ENCODE results near the gene ABLIM2. TPM values are rescaled to one million over a fixed set of nuclear protein-coding genes. Genes with fewer than 3 reads are reported as not detected.

Gene ABLIM2
- total and polyA plus RNA-seq, 7 experiments from 2014 or later, result 0.22 to 5.8 (median 3.1) TPM

DNA sequence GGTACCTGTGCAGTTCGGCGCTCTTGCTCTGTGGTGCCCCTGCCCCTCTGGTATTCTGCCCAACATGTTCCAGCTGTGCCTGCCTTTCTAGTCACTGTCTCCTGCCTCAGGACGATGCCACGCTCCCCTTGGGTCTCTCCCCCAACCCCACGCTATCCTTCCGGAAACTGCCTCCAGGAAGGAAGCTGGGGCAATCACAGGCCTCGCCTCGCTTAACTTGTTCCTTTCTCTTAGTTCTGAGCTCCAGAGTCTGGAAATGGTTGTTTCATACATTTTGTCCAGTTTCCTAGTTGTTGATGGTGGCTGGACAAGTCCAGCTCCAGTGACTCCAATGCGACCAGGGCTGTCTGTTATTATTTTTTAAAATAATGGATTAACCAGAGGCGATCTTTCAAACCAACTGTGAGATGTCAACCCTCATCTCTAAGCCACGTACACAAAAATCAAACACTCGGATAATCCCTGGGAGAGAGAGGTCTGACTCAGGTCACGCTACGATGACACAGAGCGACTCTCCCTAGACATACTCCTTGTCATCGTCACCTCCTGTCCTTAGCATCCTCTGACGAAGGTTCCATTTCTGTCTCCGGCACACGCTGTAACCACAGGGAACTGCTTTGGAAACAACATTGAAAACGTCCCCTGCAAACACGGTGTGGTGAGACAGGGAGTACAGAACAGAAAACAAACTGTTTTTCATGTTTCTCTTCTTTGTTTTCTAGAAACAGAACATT is 62.5 kb downstream of the ABLIM2 start:
- Mint-ChIP-seq H3K9me3 (peaks cover 7 to 29% (median 16%) of the 10 kb centered on the region in 11 donors), H3K4me1 (no peaks in the 10 kb centered on the region), H3K27me3 (peaks cover 0 to 4% (median 0%) of the 10 kb centered on the region in 5 donors), H3K36me3 (peaks cover 0 to 17% (median 13%) of the 10 kb centered on the region in 5 donors), H3K27ac (no peak overlapping the region), H3K4me3 (no peak overlapping the region)
- ATAC-seq (no peak), DNase-seq (no peak)
- CTCF ChIA-PET, result no interaction called here
- Histone ChIP-seq H3K9me3 (ENCODE audit: control insufficient read depth in 2 of 3, low read length in 3 of 3) (peaks cover 0 to 6% (median 0%) of the 10 kb centered on the region in 3 experiments), H3K4me3 (ENCODE audit: low read length) (no peak overlapping the region), H3K36me3 (ENCODE audit: control insufficient read depth in 2 of 3, insufficient read depth in 3 of 3, low read length in 3 of 3) (no peaks in the 10 kb centered on the region), H3K27me3 (ENCODE audit: control insufficient read depth in 2 of 2, insufficient read depth in 2 of 2, low read length in 2 of 2) (no peaks in the 10 kb centered on the region), H3K4me1 (ENCODE audit: control insufficient read depth in 2 of 2, insufficient read depth in 2 of 2, low read length in 2 of 2) (no peaks in the 10 kb centered on the region), H3K27ac (ENCODE audit: low read depth, low read length) (no peak overlapping the region)
- POLR2A ChIA-PET, result no interaction called here
- intact Hi-C loops (cut with micrococcal nuclease), result no loop called here

DNA sequence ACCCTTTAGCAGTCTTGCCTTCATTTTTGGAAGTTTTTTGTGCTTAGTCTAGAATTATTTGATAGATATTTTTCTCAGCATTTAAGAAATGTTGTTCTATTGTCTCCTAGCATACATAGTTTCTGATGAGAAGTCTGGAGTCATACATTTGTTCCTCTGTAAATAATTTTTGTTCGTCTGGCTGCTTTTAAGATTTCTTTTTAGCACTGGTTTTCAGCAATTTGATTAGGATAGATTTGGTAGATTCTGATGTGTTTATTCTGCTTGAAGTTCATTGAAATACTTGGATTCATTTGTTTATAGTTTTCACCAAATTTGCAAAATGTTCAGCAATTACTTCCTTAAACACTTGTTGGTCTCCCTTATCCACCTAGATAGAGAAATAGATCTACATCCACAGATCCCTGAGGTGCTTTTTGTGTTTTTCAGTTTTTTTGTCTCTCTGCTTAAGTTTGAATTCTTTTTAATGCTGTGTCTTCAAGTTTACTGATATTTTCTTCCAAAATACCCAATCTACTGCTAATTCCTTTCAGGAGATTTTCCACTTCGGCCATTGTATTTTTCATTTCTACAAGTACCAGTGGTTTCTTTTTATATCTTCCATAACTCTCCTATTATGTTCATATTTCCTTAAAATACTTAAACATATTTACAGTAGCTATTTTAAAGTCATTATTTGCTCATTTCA is 64.9 kb downstream of the ABLIM2 start:
- H3K4me1 ChIP-seq (ENCODE audit: control insufficient read depth in 2 of 2, insufficient read depth in 2 of 2, low read length in 2 of 2), result no peaks in the 10 kb centered on the region
- CTCF ChIA-PET, result no interaction called here
- H3K4me1 Mint-ChIP-seq, result no peaks in the 10 kb centered on the region
- no peak overlapping the region for H3K27ac ChIP-seq (ENCODE audit: low read depth, low read length)
- H3K4me3 Mint-ChIP-seq, result no peak overlapping the region
- H3K9me3 Mint-ChIP-seq, result peaks cover 7 to 29% (median 16%) of the 10 kb centered on the region in 11 donors
- H3K36me3 Mint-ChIP-seq, result peaks cover 0 to 14% (median 13%) of the 10 kb centered on the region in 5 donors
- no peak overlapping the region for H3K4me3 ChIP-seq (ENCODE audit: low read length)
- no peak for DNase-seq
- ATAC-seq, result no peak
- H3K36me3 ChIP-seq (ENCODE audit: control insufficient read depth in 2 of 3, insufficient read depth in 3 of 3, low read length in 3 of 3), result no peaks in the 10 kb centered on the region
- intact Hi-C loops (cut with micrococcal nuclease), result no loop called here
- H3K27ac Mint-ChIP-seq, result no peak overlapping the region
- H3K27me3 ChIP-seq (ENCODE audit: control insufficient read depth in 2 of 2, insufficient read depth in 2 of 2, low read length in 2 of 2), result no peaks in the 10 kb centered on the region
- POLR2A ChIA-PET, result no interaction called here
- peaks cover 0 to 4% (median 0%) of the 10 kb centered on the region in 5 donors for H3K27me3 Mint-ChIP-seq
- peaks cover 0 to 6% (median 0%) of the 10 kb centered on the region in 3 experiments for H3K9me3 ChIP-seq (ENCODE audit: control insufficient read depth in 2 of 3, low read length in 3 of 3)

DNA sequence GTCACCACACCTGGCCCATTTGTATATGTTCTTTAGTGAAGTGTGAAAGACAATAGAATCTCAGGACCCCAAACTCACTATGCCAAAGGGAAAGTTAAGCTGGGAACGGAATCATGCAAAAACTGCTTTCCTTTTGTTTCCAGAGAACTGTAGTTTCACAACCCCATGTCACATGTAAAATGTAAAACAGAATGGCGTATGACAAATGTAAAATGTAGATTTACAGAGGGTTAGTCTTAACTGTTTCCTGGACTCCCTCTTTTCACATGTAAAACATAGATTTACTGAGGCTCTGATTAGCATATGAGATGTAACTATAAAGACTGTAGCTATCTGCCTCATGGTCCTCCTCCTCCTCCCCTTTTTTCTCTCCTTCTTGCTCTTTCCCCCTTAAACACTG is 66.3 kb downstream of the ABLIM2 start:
- Mint-ChIP-seq H3K27ac (no peak overlapping the region), H3K4me3 (no peak overlapping the region), H3K9me3 (peaks cover 7 to 29% (median 16%) of the 10 kb centered on the region in 11 donors), H3K27me3 (peaks cover 0 to 4% (median 0%) of the 10 kb centered on the region in 5 donors), H3K36me3 (peaks cover 0 to 14% (median 13%) of the 10 kb centered on the region in 5 donors), H3K4me1 (no peaks in the 10 kb centered on the region)
- Histone ChIP-seq H3K4me3 (ENCODE audit: low read length) (no peak overlapping the region), H3K27me3 (ENCODE audit: control insufficient read depth in 2 of 2, insufficient read depth in 2 of 2, low read length in 2 of 2) (no peaks in the 10 kb centered on the region), H3K36me3 (ENCODE audit: control insufficient read depth in 2 of 3, insufficient read depth in 3 of 3, low read length in 3 of 3) (no peaks in the 10 kb centered on the region), H3K27ac (ENCODE audit: low read depth, low read length) (no peak overlapping the region), H3K9me3 (ENCODE audit: control insufficient read depth in 2 of 3, low read length in 3 of 3) (peaks cover 0 to 6% (median 0%) of the 10 kb centered on the region in 3 experiments), H3K4me1 (ENCODE audit: control insufficient read depth in 2 of 2, insufficient read depth in 2 of 2, low read length in 2 of 2) (no peaks in the 10 kb centered on the region)
- ATAC-seq (no peak), DNase-seq (no peak)
- ChIA-PET CTCF (no interaction called here), POLR2A (no interaction called here)
- intact Hi-C loops (cut with micrococcal nuclease), result no loop called here

DNA sequence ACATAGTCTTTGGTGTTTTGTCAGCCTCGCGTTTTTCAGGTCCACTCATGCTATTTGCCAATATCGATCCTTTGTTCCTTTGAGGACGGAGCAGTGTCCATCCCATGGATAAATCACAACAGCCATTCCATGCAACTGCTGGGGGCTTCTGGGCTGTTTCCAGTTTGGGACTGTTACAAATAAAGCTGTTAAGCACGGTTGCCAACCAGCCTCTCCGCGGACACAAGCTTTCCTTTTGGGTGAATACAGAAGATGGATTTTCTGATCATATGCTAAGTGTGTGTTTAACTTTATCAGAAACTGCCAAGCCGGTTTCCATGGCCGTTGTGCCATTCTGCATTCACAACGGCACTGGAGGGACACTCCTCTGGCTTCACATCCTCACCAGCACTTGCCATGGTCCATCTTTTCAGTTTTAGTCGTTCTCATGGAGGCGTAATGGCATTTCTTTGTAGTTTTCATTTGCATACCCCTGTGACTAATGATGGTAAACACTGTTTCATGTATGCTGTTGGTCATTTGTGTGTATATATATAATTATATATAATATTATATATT is 67.8 kb downstream of the ABLIM2 start:
- Mint-ChIP-seq H3K36me3 (peaks cover 0 to 11% (median 10%) of the 10 kb centered on the region in 5 donors), H3K4me3 (no peak overlapping the region), H3K9me3 (peaks cover 7 to 25% (median 14%) of the 10 kb centered on the region in 11 donors), H3K4me1 (no peaks in the 10 kb centered on the region), H3K27me3 (peaks cover 0 to 4% (median 0%) of the 10 kb centered on the region in 5 donors), H3K27ac (peak overlapping the region in 1 of 9 donors; percentile 22)
- ATAC-seq (no peak), DNase-seq (peak in 3 of 9 donors; percentile 3 to 23 (median 8))
- CTCF ChIA-PET, result no interaction called here
- Histone ChIP-seq H3K9me3 (ENCODE audit: control insufficient read depth in 2 of 3, low read length in 3 of 3) (peaks cover 0 to 6% (median 0%) of the 10 kb centered on the region in 3 experiments), H3K27ac (ENCODE audit: low read depth, low read length) (no peak overlapping the region), H3K4me1 (ENCODE audit: control insufficient read depth in 2 of 2, insufficient read depth in 2 of 2, low read length in 2 of 2) (no peaks in the 10 kb centered on the region), H3K36me3 (ENCODE audit: control insufficient read depth in 2 of 3, insufficient read depth in 3 of 3, low read length in 3 of 3) (no peaks in the 10 kb centered on the region), H3K27me3 (ENCODE audit: control insufficient read depth in 2 of 2, insufficient read depth in 2 of 2, low read length in 2 of 2) (no peaks in the 10 kb centered on the region), H3K4me3 (ENCODE audit: low read length) (no peak overlapping the region)
- POLR2A ChIA-PET, result interaction anchor here (0.7 kb wide), 1 partner anchor 432 kb away, joined by 3 read pairs; no protein-coding TSS in a partner anchor
- intact Hi-C loops (cut with micrococcal nuclease), result no loop called here

DNA sequence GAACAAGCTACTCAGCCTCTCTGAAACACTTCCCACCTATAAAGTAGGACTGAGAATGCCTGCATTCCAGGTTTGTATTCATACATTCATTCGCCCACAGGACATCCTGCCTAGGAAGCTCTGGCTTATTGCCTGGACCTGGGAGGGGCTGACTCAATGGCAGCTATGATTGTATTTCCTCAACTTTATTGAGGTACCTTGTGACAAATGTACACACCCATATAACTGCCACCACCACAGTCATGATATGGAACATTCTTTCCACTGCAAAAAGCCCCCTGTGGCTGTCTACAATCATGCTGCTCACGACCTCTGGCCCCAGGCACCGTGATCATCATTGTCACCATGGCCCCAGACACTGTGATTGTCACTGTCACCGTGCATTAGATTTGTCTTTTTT is 68.3 kb downstream of the ABLIM2 start:
- H3K36me3 Mint-ChIP-seq, result peaks cover 0 to 8% (median 6%) of the 10 kb centered on the region in 5 donors
- H3K4me1 Mint-ChIP-seq, result no peaks in the 10 kb centered on the region
- Histone ChIP-seq H3K9me3 (ENCODE audit: control insufficient read depth in 2 of 3, low read length in 3 of 3) (peaks cover 0 to 6% (median 0%) of the 10 kb centered on the region in 3 experiments), H3K4me3 (ENCODE audit: low read length) (no peak overlapping the region), H3K36me3 (ENCODE audit: control insufficient read depth in 2 of 3, insufficient read depth in 3 of 3, low read length in 3 of 3) (no peaks in the 10 kb centered on the region), H3K27me3 (ENCODE audit: control insufficient read depth in 2 of 2, insufficient read depth in 2 of 2, low read length in 2 of 2) (no peaks in the 10 kb centered on the region), H3K27ac (ENCODE audit: low read depth, low read length) (no peak overlapping the region), H3K4me1 (ENCODE audit: control insufficient read depth in 2 of 2, insufficient read depth in 2 of 2, low read length in 2 of 2) (no peaks in the 10 kb centered on the region)
- H3K9me3 Mint-ChIP-seq, result peaks cover 7 to 21% (median 14%) of the 10 kb centered on the region in 11 donors
- ChIA-PET CTCF (no interaction called here), POLR2A (interaction anchor here (0.7 kb wide), 1 partner anchor 432 kb away, joined by 3 read pairs; no protein-coding TSS in a partner anchor)
- DNase-seq (peak in 3 of 9 donors; percentile 23 to 53 (median 43)), ATAC-seq (peak; percentile 44)
- no peak overlapping the region for H3K4me3 Mint-ChIP-seq
- H3K27me3 Mint-ChIP-seq, result peaks cover 0 to 4% (median 0%) of the 10 kb centered on the region in 5 donors
- intact Hi-C loops (cut with micrococcal nuclease), result no loop called here
- peak overlapping the region in 1 of 9 donors; percentile 22 for H3K27ac Mint-ChIP-seq

DNA sequence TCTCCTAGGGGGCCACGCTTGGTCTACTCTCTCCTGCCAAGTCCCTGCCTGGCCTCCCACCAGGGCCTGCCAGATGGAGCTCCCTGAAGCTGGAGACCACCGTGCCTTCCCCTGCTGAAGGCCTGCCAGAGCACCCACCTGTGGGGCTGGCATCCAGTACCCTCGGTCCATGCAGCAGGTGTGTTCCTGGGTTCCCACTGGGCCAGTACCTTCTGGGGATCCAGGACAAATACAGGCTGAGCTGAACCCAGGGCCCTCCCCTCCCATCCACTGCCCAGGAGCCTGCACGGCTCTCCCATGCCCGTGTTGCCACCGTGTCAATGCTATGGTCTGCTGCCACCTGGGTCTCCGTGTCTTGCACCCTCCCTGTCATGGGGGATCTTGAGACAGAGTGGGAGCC is 68.8 kb downstream of the ABLIM2 start:
- POLR2A ChIA-PET, result interaction anchor here (0.7 kb wide), 1 partner anchor 432 kb away, joined by 3 read pairs; no protein-coding TSS in a partner anchor
- no peak overlapping the region for H3K4me3 ChIP-seq (ENCODE audit: low read length)
- Mint-ChIP-seq H3K36me3 (peaks cover 0 to 8% (median 6%) of the 10 kb centered on the region in 5 donors), H3K4me1 (no peaks in the 10 kb centered on the region), H3K27me3 (peaks cover 0 to 4% (median 0%) of the 10 kb centered on the region in 5 donors), H3K9me3 (peaks cover 7 to 19% (median 13%) of the 10 kb centered on the region in 11 donors), H3K4me3 (no peak overlapping the region), H3K27ac (no peak overlapping the region)
- CTCF ChIA-PET, result no interaction called here
- peaks cover 0 to 6% (median 0%) of the 10 kb centered on the region in 3 experiments for H3K9me3 ChIP-seq (ENCODE audit: control insufficient read depth in 2 of 3, low read length in 3 of 3)
- H3K27me3 ChIP-seq (ENCODE audit: control insufficient read depth in 2 of 2, insufficient read depth in 2 of 2, low read length in 2 of 2), result no peaks in the 10 kb centered on the region
- no peak for DNase-seq
- no peak overlapping the region for H3K27ac ChIP-seq (ENCODE audit: low read depth, low read length)
- no peak for ATAC-seq
- no peaks in the 10 kb centered on the region for H3K36me3 ChIP-seq (ENCODE audit: control insufficient read depth in 2 of 3, insufficient read depth in 3 of 3, low read length in 3 of 3)
- H3K4me1 ChIP-seq (ENCODE audit: control insufficient read depth in 2 of 2, insufficient read depth in 2 of 2, low read length in 2 of 2), result no peaks in the 10 kb centered on the region
- intact Hi-C loops (cut with micrococcal nuclease), result no loop called here
